COLO829 (cell line): ENCODE results near the gene MYLIP.
A peak's percentile ranks its signal among the peaks of the same experiment; 100 is the strongest.

Source experiments
- DNase-seq: peaks from one replicate; pipeline ENCODE4 v3.0.0; 2012; ENCODE audit warnings: low spot score

Gene MYLIP

DNA sequence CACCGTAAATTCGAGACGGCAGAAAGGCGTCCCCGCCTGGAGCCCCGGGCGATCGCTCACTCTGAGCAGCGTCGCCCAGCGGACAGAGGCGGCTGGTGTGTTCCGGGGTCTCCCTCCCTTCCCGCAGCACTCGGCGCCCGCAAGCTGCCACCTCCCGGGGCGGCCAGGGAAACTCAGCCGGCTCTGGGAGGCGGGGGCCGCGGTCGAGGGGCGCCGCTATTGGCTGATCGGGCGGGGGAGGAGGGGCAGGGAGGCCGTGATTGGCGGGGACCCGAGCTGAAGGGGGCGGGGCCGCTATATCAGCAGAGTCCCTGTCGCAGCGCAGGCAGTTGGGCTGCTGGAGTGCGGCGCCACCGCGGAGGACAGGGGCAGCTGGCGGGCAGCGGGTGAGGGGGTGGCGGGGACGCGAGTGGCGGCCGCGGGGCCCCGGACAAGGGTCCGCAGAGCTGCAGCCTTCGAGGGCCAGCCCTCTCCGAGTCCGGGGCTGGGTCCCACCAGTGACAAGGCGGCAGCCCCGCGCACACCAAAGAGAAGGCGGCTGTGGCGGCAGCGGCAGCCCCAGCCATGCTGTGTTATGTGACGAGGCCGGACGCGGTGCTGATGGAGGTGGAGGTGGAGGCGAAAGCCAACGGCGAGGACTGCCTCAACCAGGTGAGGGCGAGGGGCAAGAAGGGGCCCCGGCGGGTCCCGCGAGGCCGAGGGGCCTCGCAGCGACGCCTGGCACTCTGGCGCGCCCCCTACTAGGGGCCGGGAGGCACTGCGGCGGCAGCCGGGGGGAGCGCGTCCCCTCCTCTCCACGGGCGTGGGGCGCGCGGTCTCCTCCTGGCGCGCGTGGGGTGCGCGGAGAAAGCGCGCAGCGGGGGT is at the start of gene MYLIP:
Gene MYLIP (plus strand): TSS at position 328 of the 864 bp plus-strand sequence. CDS start 237 bp downstream, at position 565.
- peak; percentile 87 for DNase-seq

DNA sequence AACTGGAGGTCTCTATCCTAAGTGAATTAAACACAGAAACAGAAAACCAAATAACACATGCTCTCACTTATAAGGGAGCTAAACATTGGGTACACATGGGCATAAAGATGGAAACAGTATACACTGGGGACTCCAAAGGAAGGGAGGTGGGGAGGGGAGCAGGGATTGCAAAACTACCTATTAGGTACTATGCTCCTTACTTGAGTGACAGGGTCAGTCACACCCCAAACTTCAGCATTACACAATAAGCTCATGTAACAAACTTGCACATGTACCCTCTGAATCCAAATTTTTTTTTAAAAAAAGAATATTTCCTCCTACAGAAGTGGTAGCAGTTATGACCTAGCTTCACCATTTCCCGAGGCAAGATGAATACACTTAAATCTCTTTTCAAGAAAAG is 49.5 kb upstream of the MYLIP start:
- DNase-seq = no peak

DNA sequence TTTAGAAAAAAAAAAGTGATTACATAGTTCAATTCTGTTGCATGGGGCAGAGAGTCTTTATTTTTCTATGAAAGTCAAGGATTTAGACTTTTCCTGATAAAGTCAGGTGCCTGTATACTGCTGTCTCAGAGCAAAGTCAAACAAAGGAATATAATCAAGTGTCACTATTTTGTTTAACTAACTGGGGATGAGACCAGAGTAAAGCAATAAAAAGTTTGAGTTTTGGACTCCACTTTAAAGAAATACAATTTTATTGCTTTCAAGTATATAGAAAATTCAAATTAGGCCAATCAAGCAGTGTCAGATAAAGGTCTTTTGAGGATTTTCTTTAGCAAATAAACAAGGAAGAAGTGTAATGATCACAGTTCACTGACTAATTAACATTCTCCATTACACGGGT is 48.7 kb upstream of the MYLIP start:
- DNase-seq = no peak

DNA sequence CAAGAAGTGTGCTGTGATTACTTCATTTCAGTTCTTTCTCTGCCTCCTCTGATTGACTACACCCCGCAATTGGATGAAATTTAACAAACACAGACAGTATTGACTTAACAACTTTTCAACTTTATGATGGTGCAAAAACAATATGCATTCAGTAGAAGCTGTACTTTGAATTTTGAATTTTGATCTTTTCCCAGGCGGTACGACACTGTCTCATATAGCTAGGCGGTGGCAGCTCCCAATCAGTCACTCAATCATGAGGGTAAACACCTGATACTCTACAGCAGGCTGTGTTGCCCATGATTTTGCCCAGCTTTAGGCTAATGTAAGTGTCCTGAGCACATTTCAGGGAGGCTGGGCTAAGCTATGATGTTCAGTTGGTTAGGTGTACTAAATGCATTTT is 47.6 kb upstream of the MYLIP start:
- DNase-seq = no peak

DNA sequence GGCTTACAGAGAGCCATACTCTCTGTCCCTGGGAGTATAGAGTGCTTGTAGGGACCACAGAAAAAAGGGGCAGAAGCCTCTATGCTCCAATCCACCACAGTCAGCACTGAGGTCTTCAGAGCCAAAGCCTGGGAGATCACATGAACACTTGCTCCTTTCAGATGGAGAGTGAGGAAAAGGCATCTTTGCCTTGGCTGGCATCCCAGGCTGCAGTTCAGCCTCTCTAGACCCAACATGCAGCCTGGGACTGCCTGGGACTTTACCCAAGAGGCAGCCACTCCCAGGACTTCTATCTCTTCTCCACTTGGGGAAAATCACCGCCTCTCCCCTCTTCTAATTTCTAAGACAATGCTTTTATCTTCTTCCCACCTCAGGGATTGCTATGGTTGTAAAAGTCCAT is 46.5 kb upstream of the MYLIP start:
- no peak for DNase-seq

DNA sequence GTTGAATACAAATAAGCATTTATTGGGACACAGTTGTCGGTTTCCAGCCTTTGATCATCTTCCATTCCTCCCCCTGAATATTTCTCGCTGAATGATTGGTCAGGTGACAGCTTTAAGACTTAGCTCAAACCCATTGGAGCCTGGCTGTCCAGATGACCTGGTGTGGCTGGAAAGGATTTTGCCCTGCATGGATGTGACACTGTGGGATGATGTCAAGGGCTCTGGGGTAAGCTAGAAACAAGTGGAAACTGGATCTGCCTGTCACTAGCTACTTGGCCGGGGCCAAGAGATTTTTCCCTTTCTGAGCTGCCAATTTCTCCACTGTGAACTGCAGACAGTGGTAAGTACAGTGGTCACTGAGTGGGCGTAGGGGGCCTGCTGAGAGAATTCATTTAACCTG is 41.9 kb upstream of the MYLIP start:
- DNase-seq = no peak

DNA sequence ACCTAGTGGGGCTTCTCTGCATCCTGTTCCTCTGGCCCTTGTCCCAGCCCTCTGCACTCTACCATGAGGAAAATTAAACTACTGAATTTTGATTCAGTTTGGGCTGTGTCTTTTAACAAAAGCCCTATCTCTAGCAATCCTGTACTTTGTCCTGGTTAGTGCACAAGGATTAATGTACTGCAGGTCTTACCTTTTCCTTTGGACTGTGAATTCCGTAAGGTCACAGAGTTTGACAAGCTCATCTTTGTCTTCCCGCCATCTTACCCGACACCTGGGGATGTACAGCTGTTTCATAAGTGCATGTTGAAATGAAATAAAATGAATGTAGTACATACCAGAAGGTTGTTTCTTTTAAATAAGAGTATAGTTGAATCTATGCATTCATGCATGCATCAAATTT is 41.5 kb upstream of the MYLIP start:
- DNase-seq = no peak

DNA sequence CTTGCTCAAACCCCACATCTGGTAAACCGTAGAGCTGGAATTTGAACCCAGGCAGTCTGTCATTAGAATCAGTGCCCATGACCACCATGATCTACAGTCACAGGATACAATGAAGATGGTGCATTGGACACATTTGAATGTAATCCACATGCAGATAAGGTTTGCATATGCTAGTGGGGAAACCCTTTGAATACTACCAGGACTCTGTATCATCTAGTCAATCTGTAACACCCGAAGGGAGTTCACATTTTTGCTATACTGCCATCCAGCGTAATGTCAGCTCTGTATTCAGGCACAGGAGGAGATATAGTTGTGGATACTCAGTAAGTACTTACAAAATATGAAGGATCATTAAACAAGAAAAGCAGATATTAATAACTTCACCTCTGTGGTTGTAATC is 40.5 kb upstream of the MYLIP start:
- DNase-seq = no peak

DNA sequence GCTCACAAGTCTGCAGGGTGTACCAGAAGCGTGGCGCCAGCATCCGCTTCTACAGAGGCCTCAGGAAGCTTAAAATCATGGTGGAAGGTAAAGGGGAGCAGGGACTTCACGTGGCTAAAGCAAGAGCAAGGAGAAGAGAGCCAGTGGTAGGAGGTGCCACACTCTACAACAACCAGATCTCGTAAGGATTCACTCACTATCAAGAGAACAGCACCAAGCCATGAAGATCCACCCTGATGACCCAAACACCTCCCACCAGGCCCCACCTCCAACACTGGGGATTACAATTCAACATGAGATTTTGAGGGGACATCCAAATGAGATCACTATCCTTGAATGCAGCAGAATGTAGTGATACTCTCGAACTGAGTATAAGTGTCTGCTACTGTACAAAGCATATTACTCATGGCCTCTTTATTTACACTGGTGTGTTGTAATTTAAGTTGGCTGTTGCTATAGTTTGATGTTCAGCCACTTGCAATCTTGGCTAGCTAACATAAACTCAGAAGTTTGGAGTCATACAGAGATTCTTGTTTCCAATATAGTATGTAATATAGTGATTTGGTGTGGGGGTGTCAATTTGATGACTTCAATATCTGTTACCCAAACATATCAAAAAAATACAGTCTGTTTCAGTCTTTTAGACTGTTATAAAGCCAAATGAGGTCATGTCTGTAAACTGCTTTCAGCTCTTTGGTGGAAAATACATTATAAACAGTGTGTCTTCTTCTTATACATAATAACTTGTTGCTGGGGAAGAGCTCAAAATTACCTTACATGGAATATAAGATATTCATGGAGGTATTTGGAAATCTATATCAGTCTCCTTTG is 39.4 kb upstream of the MYLIP start:
- no peak for DNase-seq

DNA sequence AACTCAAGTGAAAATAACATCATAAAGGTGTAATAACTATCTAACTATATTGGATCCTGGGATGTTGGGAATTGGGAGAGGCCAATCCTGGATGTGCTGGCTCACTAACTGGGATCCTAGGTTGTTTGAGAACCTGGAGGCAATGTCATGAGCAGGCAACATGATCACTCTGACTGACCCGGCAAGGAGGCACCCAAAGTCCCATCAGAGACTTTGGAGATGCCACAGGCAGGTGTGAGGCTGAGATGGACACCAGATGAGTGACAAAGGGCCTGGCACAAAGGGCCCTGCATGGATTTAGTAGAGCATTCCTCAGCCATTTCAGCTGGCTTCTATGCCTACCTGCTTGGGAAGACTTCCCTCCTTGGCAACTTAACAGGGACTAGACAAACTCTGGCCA is 38.4 kb upstream of the MYLIP start:
- DNase-seq = no peak

DNA sequence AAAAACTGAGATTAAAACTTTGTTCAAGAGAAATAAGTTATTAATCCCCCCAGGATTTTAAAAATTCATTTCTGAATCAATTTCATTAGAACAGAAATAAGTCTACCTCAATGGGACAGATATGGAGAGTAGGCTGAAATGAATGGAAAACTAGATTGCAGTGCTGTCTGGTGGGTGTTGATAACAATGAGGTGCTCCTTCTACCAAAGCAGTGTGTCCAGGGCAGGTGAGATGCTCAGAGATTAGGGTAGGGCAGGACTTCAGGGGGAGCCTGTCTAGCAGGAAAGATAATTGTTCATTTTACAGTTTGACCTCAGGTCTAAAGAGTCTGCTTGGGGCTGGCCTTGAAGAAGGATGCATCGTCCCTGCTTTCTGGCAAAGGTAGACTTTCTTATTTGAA is 38.0 kb upstream of the MYLIP start:
- DNase-seq = no peak

DNA sequence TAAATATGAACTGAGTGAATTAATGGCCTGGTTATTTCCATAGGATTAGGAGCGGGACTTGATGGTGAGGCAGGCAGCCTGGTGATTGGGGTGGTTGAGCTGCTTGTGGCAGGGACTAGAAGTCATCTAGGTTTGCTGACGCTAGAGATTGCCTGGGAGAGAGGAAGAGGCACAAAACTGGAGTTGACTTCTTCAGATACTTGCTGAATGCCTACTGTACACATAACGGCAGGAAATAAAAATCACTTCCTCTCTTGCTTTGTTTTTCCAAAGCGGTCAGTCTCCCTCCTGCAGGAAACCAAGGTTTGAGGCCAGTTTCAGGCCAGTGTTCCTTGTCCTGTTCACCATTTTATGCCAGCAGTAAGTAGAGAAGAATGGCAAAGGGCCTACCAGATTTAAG is 36.7 kb upstream of the MYLIP start:
- DNase-seq = no peak

DNA sequence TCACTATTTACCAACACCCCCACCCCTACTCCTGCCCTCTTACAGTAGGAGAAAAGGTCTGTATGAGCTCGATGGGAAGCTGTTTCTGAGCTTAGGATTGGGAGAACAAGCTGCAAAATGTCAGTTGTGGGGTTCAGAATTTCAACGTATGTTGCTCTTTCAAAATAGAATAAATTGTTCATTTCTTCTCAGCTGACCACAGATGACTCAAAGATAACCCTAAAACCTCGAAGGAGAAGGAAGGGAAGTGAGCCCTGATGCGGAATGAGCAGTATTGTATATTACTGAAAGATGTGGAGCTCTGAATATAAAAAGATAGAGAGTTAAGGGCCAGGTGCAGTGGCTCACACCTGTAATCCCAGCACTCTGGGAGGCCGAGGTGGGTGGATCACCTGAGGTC is 35.9 kb upstream of the MYLIP start:
- DNase-seq = no peak

DNA sequence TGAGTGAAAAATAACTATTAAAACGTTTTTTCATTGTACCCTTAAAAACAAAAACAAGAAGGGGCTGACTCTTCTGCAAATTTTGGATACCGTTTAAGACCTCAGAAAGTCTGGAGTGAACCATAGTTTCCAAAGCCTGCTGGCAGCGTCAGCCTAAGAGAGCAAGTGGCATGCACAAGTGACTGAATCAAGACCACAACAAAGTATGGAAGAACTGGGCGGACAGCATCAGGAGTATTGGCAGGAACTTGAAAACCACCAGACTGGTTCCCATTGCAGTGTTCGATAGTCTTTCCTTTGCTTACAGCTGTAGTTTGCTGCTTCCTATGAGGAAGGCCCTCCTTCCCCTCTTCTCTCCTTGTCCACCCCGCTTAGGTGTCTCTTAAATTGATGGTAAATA is 33.7 kb upstream of the MYLIP start:
- no peak for DNase-seq

DNA sequence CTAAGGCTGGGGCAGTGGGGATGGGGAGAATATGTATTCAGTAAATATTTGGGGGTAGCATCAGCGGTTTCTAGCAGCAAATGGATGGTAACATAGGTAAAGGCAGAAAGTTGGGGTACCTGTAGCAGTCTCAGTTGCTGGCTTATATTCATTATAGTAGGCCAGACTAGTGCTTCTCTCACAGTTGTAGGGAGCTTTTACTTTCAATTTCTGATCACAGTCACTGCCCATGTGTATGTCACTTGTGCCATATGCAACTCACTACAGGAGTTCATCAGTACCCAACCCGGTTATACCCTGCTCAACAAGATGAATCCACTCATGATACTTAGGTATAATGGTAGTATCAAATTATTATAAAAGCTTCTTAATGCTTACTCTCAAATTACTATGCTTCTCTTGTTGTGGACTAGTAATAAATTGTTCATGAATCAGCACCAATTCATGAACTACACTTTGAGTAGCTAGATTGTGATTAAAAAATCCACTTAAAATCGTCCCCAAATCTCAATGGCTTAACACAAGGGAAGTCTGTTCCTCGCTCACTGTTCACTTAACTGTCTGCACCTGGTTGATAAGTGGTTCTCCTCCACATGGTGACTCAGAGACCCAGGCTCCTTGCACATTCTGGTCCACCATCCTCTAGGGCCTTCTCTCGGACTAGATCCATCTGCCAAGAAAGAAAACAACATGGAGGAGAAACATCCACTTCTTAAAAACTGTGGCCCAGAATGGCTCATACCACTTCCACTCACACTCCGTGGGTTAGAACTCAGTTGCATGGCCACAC is 31.3 kb upstream of the MYLIP start:
- DNase-seq = no peak

DNA sequence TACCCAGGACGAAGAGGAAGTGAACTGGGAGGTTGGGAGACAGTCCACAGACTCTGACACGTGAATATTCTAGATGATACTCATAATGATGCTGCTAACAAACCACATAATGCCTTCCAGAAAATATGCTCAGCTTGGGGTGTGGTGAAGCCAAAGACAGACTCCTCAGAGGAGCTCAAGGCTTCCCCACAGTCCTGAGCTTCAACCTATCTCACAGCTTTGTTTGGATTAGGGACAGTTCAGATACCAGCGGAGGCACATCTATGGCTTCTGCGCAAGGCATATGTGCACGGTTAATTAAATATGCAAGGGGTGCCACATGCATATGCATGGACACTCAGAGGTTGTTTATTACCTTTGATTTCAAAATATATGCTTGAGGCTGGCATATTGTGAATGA is 30.7 kb upstream of the MYLIP start:
- no peak for DNase-seq

DNA sequence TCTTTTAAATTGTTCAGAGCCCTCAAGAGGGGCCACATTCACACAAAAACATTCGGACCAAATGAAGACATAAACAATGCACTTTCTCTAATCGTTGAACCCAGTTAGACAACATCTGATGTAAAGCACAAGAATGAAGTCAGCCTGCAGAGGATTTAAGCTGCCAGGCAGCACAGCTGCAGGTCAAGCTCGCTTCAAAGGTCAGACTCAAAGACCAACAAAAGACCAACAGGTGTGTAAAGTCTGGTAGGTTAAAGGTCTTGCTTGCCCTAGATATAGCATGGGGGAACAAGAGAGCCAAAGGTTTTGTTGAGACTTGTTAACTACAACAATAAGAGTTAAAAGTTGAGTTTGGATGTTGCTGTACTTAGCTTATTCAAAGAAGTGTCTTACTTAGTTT is 26.7 kb upstream of the MYLIP start:
- DNase-seq = no peak

DNA sequence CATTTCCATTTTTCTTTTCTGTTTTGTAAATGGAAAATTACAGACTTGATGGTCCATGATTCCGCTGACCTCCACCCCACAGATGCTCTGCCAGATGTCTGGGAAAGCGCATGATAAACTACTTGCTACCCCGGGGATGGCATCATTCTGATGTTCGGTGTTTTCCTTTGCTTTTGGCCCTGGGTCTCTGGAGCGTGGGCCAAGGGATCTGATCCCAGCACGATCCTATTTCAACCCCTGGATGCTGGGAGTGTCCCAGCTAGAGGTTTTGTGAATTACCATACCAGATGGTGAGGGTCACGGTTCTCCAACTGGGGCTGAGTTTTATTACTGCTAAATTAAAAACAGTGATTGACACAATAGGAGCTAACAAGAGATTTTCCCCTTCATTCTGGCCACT is 25.2 kb upstream of the MYLIP start:
- DNase-seq = no peak

DNA sequence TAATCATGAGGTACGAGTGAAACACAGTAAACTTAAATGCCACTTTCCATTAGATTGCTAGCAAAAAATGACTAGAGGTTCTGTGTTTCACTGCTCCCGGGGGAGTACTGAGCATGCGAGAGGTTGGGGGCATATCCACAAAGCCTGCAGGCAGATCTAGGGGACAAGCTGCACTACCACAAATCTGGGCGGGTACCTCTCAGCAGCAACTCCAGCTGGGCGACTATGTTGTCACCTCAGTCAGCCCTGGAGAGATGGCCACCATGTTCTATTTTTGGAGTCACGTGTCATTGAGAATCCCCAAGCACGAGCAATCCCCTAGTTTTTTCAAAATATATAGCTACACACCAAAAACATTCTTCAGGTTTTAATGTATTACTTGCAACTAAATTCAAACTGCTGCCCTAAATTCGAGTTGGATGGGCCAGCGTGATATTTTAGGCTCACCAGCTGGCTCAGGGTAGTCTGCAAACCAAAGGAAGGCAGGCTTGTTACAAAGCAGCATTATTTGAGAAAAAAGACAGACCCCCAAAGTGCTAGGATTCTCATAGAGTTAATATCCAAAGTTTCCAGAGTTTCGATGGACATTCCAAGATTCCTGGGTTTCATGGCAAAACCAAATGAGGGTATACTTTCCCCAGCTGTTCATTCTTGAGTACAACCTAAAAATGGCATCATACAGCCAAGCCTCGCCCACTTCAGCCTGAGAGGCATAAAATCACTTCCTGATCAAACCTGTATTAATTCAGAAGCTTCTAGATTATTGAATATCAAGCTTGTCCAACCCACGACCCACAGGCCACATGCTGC is 24.1 kb upstream of the MYLIP start:
- DNase-seq = no peak

DNA sequence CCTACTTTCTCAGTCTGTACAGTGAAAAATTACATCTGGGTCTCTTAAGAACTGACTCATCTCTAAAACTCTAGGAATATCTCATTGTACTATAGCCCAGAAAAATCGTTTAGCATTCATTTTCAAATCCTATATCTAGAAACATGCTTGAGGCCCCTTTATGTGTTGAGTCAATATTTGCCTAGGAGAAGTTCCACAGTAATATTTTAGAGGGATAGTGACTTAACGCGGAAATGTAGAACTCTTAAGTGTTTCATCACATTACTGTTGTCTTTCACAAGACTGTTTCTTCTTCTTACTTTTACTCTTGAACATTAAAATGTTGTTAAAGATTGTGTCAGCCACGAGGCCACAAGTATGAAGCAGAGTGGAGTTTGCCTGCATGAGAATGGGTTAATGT is 23.0 kb upstream of the MYLIP start:
- no peak for DNase-seq

DNA sequence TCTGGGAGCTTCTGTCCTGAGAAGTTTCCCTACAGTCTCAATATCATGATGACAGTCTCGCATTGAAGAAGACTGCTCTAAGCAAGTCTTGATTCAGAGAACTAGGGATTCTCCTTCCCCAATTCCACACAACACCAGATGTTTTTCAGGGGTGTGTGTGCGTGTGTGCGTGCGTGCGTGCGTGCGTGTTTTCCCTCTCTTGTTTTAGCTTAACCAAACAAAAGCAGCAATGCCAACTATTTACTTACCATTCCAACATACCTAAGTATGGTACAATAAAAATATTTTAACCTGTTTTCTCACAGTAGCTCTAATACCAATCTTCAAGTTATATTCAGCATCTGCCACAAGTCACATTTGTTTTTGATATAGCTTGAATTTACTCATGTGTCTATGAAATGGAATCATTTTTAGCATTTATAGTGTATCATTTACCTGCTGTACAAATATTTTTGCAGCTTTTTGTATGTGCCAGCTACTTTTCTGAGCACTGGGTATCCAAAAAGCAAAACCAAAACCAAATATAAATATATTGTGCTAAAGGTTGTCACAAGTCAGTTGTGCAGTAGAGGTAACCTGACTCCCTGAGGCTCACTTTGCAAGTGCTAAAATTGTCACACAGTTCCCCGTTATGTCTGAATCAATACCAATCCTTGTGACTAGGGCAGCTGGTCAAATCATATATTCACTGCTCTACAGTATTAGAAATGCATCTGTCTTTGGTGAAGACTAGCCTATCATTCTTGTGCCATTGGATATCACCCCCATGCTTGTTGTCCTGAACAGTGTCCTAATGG is 21.7 kb upstream of the MYLIP start:
- no peak for DNase-seq
